Measurements from ENCODE around the gene SBF2. TPM values are rescaled to one million over a fixed set of nuclear protein-coding genes. Genes with fewer than 3 reads are reported as not detected.

The SBF2 gene
- total RNA-seq, 4 donors from 2014 or later, result 44.6 to 59.4 (median 53.4) TPM

- 97% methylated on average over 2 of the region's 2 CpGs for WGBS
- TF ChIP-seq, protein P1, sequence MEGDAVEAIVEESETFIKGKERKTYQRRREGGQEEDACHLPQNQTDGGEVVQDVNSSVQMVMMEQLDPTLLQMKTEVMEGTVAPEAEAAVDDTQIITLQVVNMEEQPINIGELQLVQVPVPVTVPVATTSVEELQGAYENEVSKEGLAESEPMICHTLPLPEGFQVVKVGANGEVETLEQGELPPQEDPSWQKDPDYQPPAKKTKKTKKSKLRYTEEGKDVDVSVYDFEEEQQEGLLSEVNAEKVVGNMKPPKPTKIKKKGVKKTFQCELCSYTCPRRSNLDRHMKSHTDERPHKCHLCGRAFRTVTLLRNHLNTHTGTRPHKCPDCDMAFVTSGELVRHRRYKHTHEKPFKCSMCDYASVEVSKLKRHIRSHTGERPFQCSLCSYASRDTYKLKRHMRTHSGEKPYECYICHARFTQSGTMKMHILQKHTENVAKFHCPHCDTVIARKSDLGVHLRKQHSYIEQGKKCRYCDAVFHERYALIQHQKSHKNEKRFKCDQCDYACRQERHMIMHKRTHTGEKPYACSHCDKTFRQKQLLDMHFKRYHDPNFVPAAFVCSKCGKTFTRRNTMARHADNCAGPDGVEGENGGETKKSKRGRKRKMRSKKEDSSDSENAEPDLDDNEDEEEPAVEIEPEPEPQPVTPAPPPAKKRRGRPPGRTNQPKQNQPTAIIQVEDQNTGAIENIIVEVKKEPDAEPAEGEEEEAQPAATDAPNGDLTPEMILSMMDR (IDR thresholded peaks at IDR 0.05), result no peak
- TF ChIP-seq POLR2AphosphoS5 (IDR thresholded peaks at IDR 0.05) (no peak), EP300 (IDR thresholded peaks at IDR 0.05) (no peak), POLR2A (IDR thresholded peaks at IDR 0.05; ENCODE audit: low read depth) (no peak)
- intact Hi-C loops (cut with DNase I), result loop anchor here (5.0 kb wide), 1 partner anchor 98 kb away; no protein-coding TSS in a partner anchor
- Histone ChIP-seq H3K36me3 (peaks cover 11 to 44% (median 28%) of the 10 kb centered on the region in 4 donors), H3K4me3 (no peak overlapping the region), H3K4me1 (peaks cover 4 to 19% (median 8%) of the 10 kb centered on the region in 4 donors), H3K27ac (replicated peaks in 1 of 4) (no peak overlapping the region), H3K27me3 (no peaks in the 10 kb centered on the region), H3K9me3 (no peaks in the 10 kb centered on the region)
- DNase-seq (ENCODE audit: extremely low spot score), result no peak
These were observed 438.3 kb downstream of the SBF2 start for GRCh38 chr11:9855579-9856287.

- intact Hi-C loops (cut with DNase I), result no loop called here
- peaks cover 15 to 61% (median 38%) of the 10 kb centered on the region in 4 donors for H3K36me3 ChIP-seq
These were observed 440.0 kb downstream of the SBF2 start for GRCh38 chr11:9853929-9854552.

DNA sequence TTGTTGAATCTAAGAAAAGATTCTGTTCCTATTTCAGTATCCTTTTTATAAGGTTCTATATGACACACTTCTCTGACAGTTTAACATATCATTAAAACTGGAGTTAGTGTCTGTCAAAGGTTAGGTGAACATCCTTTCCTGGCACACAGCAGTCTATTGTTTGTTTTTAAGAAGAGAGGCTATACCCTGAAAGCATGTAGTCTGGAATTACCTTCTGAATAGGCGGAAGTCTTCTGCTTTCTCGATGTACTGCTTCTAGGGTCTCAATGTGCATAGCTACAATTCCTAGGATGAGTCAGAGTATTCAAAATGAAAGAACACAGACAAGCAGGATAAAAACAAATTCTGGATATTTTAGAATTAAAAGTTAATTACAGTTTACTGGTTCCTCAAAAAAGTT lies 441.6 kb downstream of the SBF2 start:
- H3K36me3 ChIP-seq, result peaks cover 15 to 69% (median 44%) of the 10 kb centered on the region in 4 donors
- H3K9me3 ChIP-seq, result no peaks in the 10 kb centered on the region
- H3K27ac ChIP-seq (replicated peaks in 1 of 4), result no peak overlapping the region
- intact Hi-C loops (cut with DNase I), result no loop called here
- no peaks in the 10 kb centered on the region for H3K4me1 ChIP-seq
- no peak overlapping the region for H3K4me3 ChIP-seq
- TF ChIP-seq, protein P1 (IDR thresholded peaks at IDR 0.05), result no peak
- no peak for TF ChIP-seq EP300 (IDR thresholded peaks at IDR 0.05)
- no peak for TF ChIP-seq POLR2AphosphoS5 (IDR thresholded peaks at IDR 0.05)
- TF ChIP-seq POLR2A (IDR thresholded peaks at IDR 0.05; ENCODE audit: low read depth), result no peak
- no peak for DNase-seq (ENCODE audit: extremely low spot score)
- 91% methylated on average over 2 of the region's 2 CpGs for WGBS
- H3K27me3 ChIP-seq, result no peaks in the 10 kb centered on the region

More at GRCh38 chr11:9853929-9854552, 440.0 kb downstream of the SBF2 start:
- no peaks in the 10 kb centered on the region for H3K9me3 ChIP-seq
- no peak for TF ChIP-seq POLR2A (IDR thresholded peaks at IDR 0.05; ENCODE audit: low read depth)
- TF ChIP-seq EP300 (IDR thresholded peaks at IDR 0.05), result no peak
- TF ChIP-seq, protein P1 (IDR thresholded peaks at IDR 0.05), result no peak
- TF ChIP-seq POLR2AphosphoS5 (IDR thresholded peaks at IDR 0.05), result no peak
- peaks cover 4 to 12% (median 6%) of the 10 kb centered on the region in 4 donors for H3K4me1 ChIP-seq
- 94% methylated on average over 1 of the region's 1 CpG for WGBS
- H3K27ac ChIP-seq (replicated peaks in 1 of 4), result no peak overlapping the region
- no peak overlapping the region for H3K4me3 ChIP-seq
- no peak for DNase-seq (ENCODE audit: extremely low spot score)
- no peaks in the 10 kb centered on the region for H3K27me3 ChIP-seq

GRCh38 chr11:9851366-9851765 lies 442.7 kb downstream of the SBF2 start:
- peaks cover 16 to 77% (median 50%) of the 10 kb centered on the region in 4 donors for H3K36me3 ChIP-seq
- intact Hi-C loops (cut with DNase I), result no loop called here
- 76% methylated on average over 4 of the region's 4 CpGs for WGBS

More at GRCh38 chr11:9851366-9851765, 442.7 kb downstream of the SBF2 start:
- Histone ChIP-seq H3K4me1 (no peaks in the 10 kb centered on the region), H3K4me3 (no peak overlapping the region), H3K9me3 (no peaks in the 10 kb centered on the region), H3K27me3 (no peaks in the 10 kb centered on the region), H3K27ac (replicated peaks in 1 of 4) (no peak overlapping the region)
- TF ChIP-seq POLR2A (IDR thresholded peaks at IDR 0.05; ENCODE audit: low read depth), result no peak
- TF ChIP-seq, protein P1 (IDR thresholded peaks at IDR 0.05), result no peak
- TF ChIP-seq EP300 (IDR thresholded peaks at IDR 0.05), result no peak
- TF ChIP-seq POLR2AphosphoS5 (IDR thresholded peaks at IDR 0.05), result no peak
- no peak for DNase-seq (ENCODE audit: extremely low spot score)
